BLaER1 treated with 17β-estradiol and CSF1 and Interleukin-3, amounts not matched to agents 10 nM and 100 nM (cell line): ENCODE measurements around the gene C1orf146.

ENCODE experiments used
- H3K27ac ChIP-seq, 11 experiments: shearing (Covaris generic); formaldehyde crosslinking; 2 replicates each; pipeline ENCODE4 v1.8.1; 2022
- H3K27me3 ChIP-seq, 11 experiments: shearing (Covaris generic); formaldehyde crosslinking; 2 replicates each; pipeline ENCODE4 v1.8.1; 2022
- H3K36me3 ChIP-seq, 11 experiments: shearing (Covaris generic); formaldehyde crosslinking; 2 replicates each; pipeline ENCODE4 v1.8.1; 2022
- H3K4me1 ChIP-seq, 10 experiments: shearing (Covaris generic); formaldehyde crosslinking; 2 replicates each; pipeline ENCODE4 v1.8.1; 2022
- H3K4me2 ChIP-seq, 11 experiments: shearing (Covaris generic); formaldehyde crosslinking; 2 replicates each; pipeline ENCODE4 v1.8.1; 2022
- H3K4me3 ChIP-seq, 10 experiments: shearing (Covaris generic); formaldehyde crosslinking; 2 replicates each; pipeline ENCODE4 v1.8.1; 2022
- H3K9ac ChIP-seq, 11 experiments: shearing (Covaris generic); formaldehyde crosslinking; 2 replicates each; pipeline ENCODE4 v1.8.1; 2022
- H3K9me3 ChIP-seq, 11 experiments: shearing (Covaris generic); formaldehyde crosslinking; replicated peaks in 1 of 11; 2 replicates each; pipeline ENCODE4 v1.8.1; 2022
- H4K20me1 ChIP-seq, 11 experiments: shearing (Covaris generic); formaldehyde crosslinking; 2 replicates each; pipeline ENCODE4 v1.8.1; 2022
- Cebpa-rat ChIP-seq, 11 experiments: shearing (Covaris generic); IDR thresholded peaks; 2 replicates each; pipeline ENCODE4 v1.8.1; 2022

Gene C1orf146, protein sequence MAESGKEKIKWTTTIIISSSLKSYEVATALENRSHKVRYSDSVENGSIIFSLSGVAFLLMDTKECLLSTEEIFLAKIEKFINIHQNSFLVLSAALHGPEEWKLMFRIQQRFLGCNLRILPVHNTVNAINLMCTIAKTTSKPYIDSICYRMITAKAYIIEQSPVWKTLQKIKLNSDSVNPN

DNA sequence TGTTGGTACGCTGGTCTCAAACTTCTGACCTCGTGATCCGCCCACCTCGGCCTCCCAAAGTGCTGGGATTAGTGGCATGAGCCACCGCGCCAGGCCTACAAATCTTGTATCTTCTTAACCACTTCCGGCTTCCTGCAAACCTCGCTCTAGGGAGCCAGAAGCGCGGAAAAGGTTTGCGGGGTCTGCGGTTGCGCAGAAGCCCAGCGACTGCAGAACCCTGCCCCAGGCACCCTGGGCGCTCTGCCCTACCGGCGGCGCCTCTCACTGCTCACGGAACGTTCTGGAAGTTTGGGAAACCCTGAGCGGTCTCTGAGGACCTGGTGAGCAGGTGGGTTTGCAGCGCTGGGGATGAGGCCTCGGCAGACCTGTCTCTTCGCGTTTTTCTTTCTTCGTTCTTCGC, at the start of gene C1orf146:
C1orf146 (plus strand) TSS at position 195 of the 400 bp plus-strand sequence. CDS start 13,506 bp downstream, outside the sequence.
- Histone ChIP-seq H3K36me3 (no peaks in the 10 kb centered on the region), H3K27me3 (no peaks in the 10 kb centered on the region), H4K20me1 (no peaks in the 10 kb centered on the region), H3K9me3 (no peaks in the 10 kb centered on the region; a peak in 1 of 22 replicates), H3K4me3 (no peak within 1 kb of the TSS), H3K4me1 (no peaks in the 10 kb centered on the region), H3K4me2 (no peak within 1 kb of the TSS), H3K9ac (no peak within 1 kb of the TSS), H3K27ac (no peak within 1 kb of the TSS)
- no peak for TF ChIP-seq Cebpa-rat (IDR thresholded peaks at IDR 0.05)

DNA sequence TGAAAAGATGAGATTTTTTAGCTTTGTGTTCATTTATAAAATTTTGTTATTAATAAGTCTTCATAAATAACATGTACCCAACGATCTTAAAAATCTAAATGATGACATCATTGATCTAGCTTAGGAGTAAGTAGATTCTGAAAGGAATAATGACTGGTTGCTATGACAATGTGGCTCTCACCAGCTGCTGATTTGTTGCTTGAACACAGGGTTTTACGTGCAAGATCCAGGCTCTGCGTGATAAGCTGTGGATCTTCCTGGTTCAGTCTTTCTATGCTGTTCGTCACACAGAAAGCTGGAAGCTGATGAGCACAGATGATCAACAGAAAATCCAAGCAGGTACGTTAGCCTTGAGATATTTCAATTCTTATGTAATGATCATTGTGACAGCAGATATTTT, 49.1 kb upstream of the C1orf146 start:
- Histone ChIP-seq H3K4me1 (peaks cover 0 to 6% (median 0%) of the 10 kb centered on the region in 10 experiments; a peak in 2 of 20 replicates), H3K9me3 (no peaks in the 10 kb centered on the region), H3K27ac (no peak overlapping the region), H3K27me3 (no peaks in the 10 kb centered on the region), H4K20me1 (no peaks in the 10 kb centered on the region), H3K9ac (no peak overlapping the region), H3K36me3 (no peaks in the 10 kb centered on the region), H3K4me3 (no peak overlapping the region), H3K4me2 (no peak overlapping the region)
- no peak for TF ChIP-seq Cebpa-rat (IDR thresholded peaks at IDR 0.05)

DNA sequence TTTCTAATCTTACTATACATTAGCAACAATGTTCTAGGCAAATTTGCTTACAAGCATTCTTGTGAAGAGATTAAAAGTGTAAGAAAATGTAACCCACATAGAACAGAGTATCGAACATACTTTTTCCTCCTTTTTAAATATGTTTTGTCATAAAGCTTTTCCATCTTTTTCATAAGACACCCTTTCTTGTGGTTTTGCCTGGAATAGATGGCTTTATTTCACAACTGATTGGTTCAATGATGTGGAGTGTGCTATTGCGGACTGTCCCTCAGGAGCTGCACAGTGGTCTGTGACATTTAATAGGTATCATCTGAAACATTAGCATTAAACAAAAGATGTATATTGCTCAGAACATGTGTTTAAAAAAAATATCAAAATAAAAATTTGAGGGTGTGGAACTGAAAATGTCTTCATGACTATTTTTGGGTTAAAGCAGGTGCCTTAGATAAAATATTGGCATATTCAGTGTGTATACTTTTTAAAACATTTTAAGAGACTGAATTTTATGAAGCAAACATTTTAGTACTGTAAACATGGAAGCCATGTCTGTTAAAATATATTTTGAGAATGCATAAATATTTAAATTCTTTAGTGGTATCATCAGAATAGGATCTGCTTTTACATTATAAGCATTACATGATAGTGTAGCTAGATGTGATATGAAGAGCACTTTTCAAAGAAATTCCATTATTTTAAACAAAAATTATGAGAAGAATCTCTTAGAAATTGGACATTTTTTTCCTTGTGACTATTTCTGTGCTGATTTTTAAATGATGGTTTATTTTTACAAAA, 48.3 kb upstream of the C1orf146 start:
- H3K27me3 ChIP-seq: no peaks in the 10 kb centered on the region
- no peaks in the 10 kb centered on the region for H4K20me1 ChIP-seq
- no peak overlapping the region for H3K4me3 ChIP-seq
- TF ChIP-seq Cebpa-rat (IDR thresholded peaks at IDR 0.05): no peak
- peaks cover 0 to 6% (median 0%) of the 10 kb centered on the region in 10 experiments; a peak in 2 of 20 replicates for H3K4me1 ChIP-seq
- no peaks in the 10 kb centered on the region for H3K9me3 ChIP-seq
- H3K9ac ChIP-seq: no peak overlapping the region
- no peaks in the 10 kb centered on the region for H3K36me3 ChIP-seq
- H3K27ac ChIP-seq: no peak overlapping the region
- no peak overlapping the region for H3K4me2 ChIP-seq

DNA sequence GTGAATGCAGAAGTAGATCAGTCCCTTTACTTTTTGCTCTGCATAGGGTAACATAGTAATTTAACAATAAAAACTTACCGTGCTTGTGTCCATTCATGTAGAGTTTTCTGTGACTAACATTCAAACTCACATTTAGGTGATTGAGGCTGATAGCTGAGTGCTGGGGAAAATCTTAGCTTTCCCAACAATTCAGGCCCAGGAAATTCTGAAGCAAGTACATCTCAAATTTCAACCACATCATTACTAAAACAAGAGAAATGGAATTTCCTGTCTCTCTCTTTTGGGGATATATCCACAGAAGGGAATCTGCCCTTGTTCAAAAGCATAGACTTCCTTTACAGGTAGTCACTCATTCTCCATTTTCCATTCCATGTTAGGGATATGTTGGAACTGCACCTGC, 33.1 kb upstream of the C1orf146 start:
- no peak overlapping the region for H3K4me2 ChIP-seq
- no peak overlapping the region for H3K27ac ChIP-seq
- no peaks in the 10 kb centered on the region for H3K27me3 ChIP-seq
- H3K4me3 ChIP-seq: no peak overlapping the region
- no peaks in the 10 kb centered on the region for H3K9me3 ChIP-seq
- H4K20me1 ChIP-seq: no peaks in the 10 kb centered on the region
- peaks cover 0 to 16% (median 0%) of the 10 kb centered on the region in 11 experiments; a peak in 4 of 22 replicates for H3K36me3 ChIP-seq
- H3K9ac ChIP-seq: no peak overlapping the region
- no peak for TF ChIP-seq Cebpa-rat (IDR thresholded peaks at IDR 0.05)
- no peaks in the 10 kb centered on the region for H3K4me1 ChIP-seq

DNA sequence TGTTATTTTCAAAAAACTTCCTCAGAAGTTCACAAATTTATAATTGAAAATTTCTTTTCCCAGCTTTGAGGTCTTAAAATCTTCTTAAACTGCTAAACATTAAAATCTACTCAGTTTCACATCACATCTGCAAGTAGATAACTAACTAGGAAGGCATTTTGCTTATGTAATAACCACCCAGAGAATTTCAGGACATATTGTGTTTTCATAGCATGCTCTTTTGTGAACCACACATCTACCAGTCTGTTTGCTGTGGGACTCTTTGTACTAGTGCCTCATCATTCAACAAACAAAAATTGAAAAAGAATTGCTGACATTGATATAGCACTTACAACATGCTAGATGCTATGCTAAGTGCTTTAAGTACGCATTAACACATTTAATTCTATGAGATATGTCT, 31.6 kb upstream of the C1orf146 start:
- no peak overlapping the region for H3K4me3 ChIP-seq
- H3K9ac ChIP-seq: no peak overlapping the region
- no peak overlapping the region for H3K4me2 ChIP-seq
- no peaks in the 10 kb centered on the region for H3K4me1 ChIP-seq
- no peaks in the 10 kb centered on the region for H4K20me1 ChIP-seq
- TF ChIP-seq Cebpa-rat (IDR thresholded peaks at IDR 0.05): no peak
- no peaks in the 10 kb centered on the region for H3K9me3 ChIP-seq
- H3K27me3 ChIP-seq: no peaks in the 10 kb centered on the region
- H3K36me3 ChIP-seq: peaks cover 0 to 7% (median 0%) of the 10 kb centered on the region in 11 experiments; a peak in 4 of 22 replicates
- no peak overlapping the region for H3K27ac ChIP-seq

DNA sequence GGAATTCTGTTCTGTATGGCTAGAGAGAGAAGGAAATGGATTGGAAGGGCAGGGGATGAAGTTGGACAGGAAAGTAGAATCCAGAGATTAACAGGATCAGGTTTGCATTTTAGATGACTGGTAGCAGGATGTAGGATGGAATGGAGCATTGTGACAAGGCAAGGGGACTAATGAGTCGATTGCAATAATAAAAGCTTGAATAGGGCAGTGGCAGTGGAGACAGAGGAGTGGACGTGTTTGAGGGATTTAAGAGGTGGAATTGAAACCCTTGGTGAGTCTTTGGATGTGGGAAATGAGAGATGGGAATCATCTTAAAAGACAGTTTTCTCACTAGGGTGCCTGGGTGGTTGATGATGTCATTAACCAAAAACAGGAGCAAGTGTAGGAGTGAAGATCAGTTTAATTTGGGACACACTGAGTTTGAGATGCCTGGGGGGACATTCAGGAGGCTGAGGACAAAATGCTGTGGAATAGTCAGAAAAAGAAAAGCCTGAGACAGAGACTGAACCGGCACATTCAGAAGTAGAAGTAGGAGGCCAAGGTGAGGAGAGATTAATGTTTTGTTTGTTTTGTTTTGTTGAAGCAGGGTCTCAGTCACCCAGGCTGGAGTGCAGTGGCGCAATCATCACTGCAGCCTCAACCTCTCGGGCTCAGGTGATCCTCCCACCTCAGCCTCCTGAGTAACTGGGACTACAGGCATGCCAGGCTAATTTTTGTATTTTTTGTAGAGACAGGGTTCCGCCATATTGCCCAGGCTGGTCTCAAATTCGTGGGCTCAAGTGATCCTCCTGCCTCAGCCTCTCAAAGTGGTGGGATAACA, 29.1 kb upstream of the C1orf146 start:
- H4K20me1 ChIP-seq: no peaks in the 10 kb centered on the region
- TF ChIP-seq Cebpa-rat (IDR thresholded peaks at IDR 0.05): no peak
- H3K9me3 ChIP-seq: no peaks in the 10 kb centered on the region
- H3K27me3 ChIP-seq: no peaks in the 10 kb centered on the region
- H3K4me2 ChIP-seq: no peak overlapping the region
- H3K36me3 ChIP-seq: peaks cover 0 to 4% (median 0%) of the 10 kb centered on the region in 11 experiments; a peak in 1 of 22 replicates
- no peak overlapping the region for H3K4me3 ChIP-seq
- peaks cover 0 to 6% (median 0%) of the 10 kb centered on the region in 10 experiments; a peak in 4 of 20 replicates for H3K4me1 ChIP-seq
- no peak overlapping the region for H3K9ac ChIP-seq
- H3K27ac ChIP-seq: no peak overlapping the region

DNA sequence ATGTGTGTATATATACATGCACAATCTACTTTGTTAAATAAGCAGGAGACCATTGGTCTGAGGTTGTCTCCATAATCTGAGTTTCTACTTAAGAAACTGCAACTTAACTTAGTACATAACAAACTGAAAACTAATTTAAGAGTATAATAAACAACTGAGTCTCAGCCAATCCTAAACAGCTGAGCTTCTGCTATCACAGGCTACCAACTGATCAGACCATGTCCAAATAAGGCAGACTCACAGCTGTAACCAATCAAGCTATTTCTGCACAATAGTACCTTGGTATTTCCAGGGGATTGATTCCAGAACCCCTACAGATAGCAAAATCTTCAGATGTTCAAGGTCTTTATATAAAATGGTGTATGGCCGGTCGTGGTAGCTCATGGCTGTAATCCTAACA, 26.0 kb upstream of the C1orf146 start:
- no peak overlapping the region for H3K4me3 ChIP-seq

DNA sequence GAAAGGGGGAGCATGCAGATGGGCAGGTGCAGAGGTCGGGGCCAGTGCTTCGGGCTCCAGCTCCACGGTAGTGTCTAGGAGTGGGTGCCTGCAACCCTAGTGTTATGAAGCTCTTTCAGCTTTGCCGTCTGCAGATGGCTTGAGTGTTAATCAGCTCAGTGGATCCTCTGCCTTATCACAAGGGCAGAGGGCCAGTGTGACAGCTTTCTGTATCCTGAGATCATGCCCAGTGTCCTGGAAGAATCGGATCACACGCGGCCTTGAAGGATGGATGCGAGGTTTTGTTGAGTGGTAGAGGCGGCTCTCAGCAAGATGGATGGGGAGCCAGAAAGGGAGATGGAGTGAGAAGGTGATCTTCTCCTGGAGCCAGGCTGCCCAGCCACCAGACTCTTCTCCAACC, 25.5 kb upstream of the C1orf146 start:
- Histone ChIP-seq H3K9ac (no peak overlapping the region), H3K27ac (no peak overlapping the region), H3K4me2 (no peak overlapping the region; a peak in 1 of 22 replicates), H3K36me3 (no peaks in the 10 kb centered on the region), H4K20me1 (no peaks in the 10 kb centered on the region), H3K4me3 (no peak overlapping the region), H3K9me3 (peaks cover 0 to 6% (median 0%) of the 10 kb centered on the region in 11 experiments; a peak in 2 of 22 replicates), H3K4me1 (peaks cover 0 to 33% (median 10%) of the 10 kb centered on the region in 10 experiments; a peak in 11 of 20 replicates), H3K27me3 (no peaks in the 10 kb centered on the region)
- no peak for TF ChIP-seq Cebpa-rat (IDR thresholded peaks at IDR 0.05)

More for the DNA sequence above, 26.0 kb upstream of the C1orf146 start:
- no peak overlapping the region for H3K27ac ChIP-seq
- H3K9ac ChIP-seq: no peak overlapping the region
- H3K27me3 ChIP-seq: no peaks in the 10 kb centered on the region
- peaks cover 0 to 27% (median 10%) of the 10 kb centered on the region in 10 experiments; a peak in 11 of 20 replicates for H3K4me1 ChIP-seq
- H3K9me3 ChIP-seq: peaks cover 0 to 6% (median 0%) of the 10 kb centered on the region in 11 experiments; a peak in 2 of 22 replicates
- H3K4me2 ChIP-seq: no peak overlapping the region; a peak in 1 of 22 replicates
- TF ChIP-seq Cebpa-rat (IDR thresholded peaks at IDR 0.05): no peak
- no peaks in the 10 kb centered on the region for H3K36me3 ChIP-seq
- no peaks in the 10 kb centered on the region for H4K20me1 ChIP-seq

DNA sequence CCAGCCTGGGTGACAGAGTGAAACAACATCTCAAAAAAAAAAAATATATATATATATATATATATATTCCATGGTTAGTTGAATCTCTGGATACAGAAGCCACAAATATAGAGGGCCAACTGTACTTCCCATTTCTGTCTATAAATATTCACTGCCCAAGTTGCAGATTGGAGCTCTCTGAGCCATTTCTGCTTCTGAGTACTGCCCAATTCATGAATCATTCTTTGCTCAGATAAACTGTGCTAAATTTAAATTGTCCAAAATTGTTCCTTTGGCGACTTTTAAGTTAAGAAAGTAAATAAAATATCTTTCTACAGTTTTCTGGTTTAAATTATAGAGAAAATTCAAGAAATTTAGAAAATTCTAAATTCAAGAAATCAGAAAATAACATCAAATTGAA, 23.2 kb upstream of the C1orf146 start:
- TF ChIP-seq Cebpa-rat (IDR thresholded peaks at IDR 0.05): no peak
- H3K9me3 ChIP-seq: peaks cover 0 to 6% (median 0%) of the 10 kb centered on the region in 11 experiments; a peak in 2 of 22 replicates
- H3K4me1 ChIP-seq: peaks cover 0 to 47% (median 10%) of the 10 kb centered on the region in 10 experiments; a peak in 11 of 20 replicates
- H3K27me3 ChIP-seq: no peaks in the 10 kb centered on the region
- H3K4me2 ChIP-seq: peak overlapping the region in 6 of 11 experiments; percentile 22 to 74 (median 54); a peak in 10 of 22 replicates
- H3K36me3 ChIP-seq: no peaks in the 10 kb centered on the region
- no peak overlapping the region; a peak in 1 of 22 replicates for H3K9ac ChIP-seq
- no peak overlapping the region for H3K4me3 ChIP-seq
- peak overlapping the region in 3 of 11 experiments; percentile 17 to 58 (median 30); a peak in 3 of 22 replicates for H3K27ac ChIP-seq
- H4K20me1 ChIP-seq: no peaks in the 10 kb centered on the region
